SK-N-SH (cell line): ENCODE measurements around the gene MRM1.

Experiments used
- CTCF ChIP-seq: fragments of 200-600 bp; sonication (generic); IDR thresholded peaks from 2 replicates; pipeline ENCODE4 v1.6.1; 2017; ENCODE audit warnings: antibody characterized with exemption, mild to moderate bottlenecking, moderate library complexity
- EP300 ChIP-seq, 2 experiments: IDR thresholded peaks; 2 replicates each; pipeline versions ENCODE4 v1.4.0 to v1.6.1; 2012; ENCODE audit warnings: borderline replicate concordance in 1 of 2, low read depth in 1 of 2, low read length in 1 of 2
- EZH2phosphoT487 ChIP-seq: fragments of 200-600 bp; sonication (generic); IDR thresholded peaks from 2 replicates; pipeline ENCODE4 v1.6.1; 2017; ENCODE audit warnings: low read depth, mixed run types, mild to moderate bottlenecking, antibody characterized with exemption, moderate library complexity, borderline replicate concordance
- FOSL2 ChIP-seq: IDR thresholded peaks from 2 replicates; pipeline ENCODE4 v1.4.0; 2012; ENCODE audit warnings: low read depth, mild to moderate bottlenecking, moderate library complexity, borderline replicate concordance
- FOXJ3 ChIP-seq: sonication (generic); formaldehyde crosslinking; IDR thresholded peaks from 2 replicates; pipeline ENCODE4 v1.5.1; 2020; ENCODE audit warnings: mild to moderate bottlenecking, missing genetic modification reagents
- GABPA ChIP-seq: IDR thresholded peaks from 2 replicates; pipeline ENCODE4 v1.4.0; 2012; ENCODE audit warnings: low read depth, mild to moderate bottlenecking
- MAX ChIP-seq: IDR thresholded peaks from 2 replicates; pipeline ENCODE4 v1.4.0; 2012; ENCODE audit warnings: low read depth
- NFIC ChIP-seq: IDR thresholded peaks from 2 replicates; pipeline ENCODE4 v1.4.0; 2012; ENCODE audit warnings: borderline replicate concordance
- POLR2AphosphoS5 ChIP-seq: IDR thresholded peaks from 2 replicates; pipeline ENCODE4 v1.6.1; 2012; ENCODE audit warnings: low read depth, low read length
- RAD21 ChIP-seq: IDR thresholded peaks from 2 replicates; pipeline ENCODE4 v1.6.1; 2012; ENCODE audit warnings: mild to moderate bottlenecking, low read length
- REST ChIP-seq: IDR thresholded peaks from 2 replicates; pipeline ENCODE4 v1.6.1; 2012; ENCODE audit warnings: mild to moderate bottlenecking, low read depth, low read length, moderate library complexity
- RFX5 ChIP-seq: IDR thresholded peaks from 2 replicates; pipeline ENCODE4 v1.6.1; 2012; ENCODE audit warnings: mild to moderate bottlenecking, improper control_type of control experiment, low read length
- SIN3A ChIP-seq: IDR thresholded peaks from 2 replicates; pipeline ENCODE4 v1.6.1; 2012; ENCODE audit warnings: low read depth, mild to moderate bottlenecking, low read length, moderate library complexity, borderline replicate concordance
- TAF1 ChIP-seq: IDR thresholded peaks from 2 replicates; pipeline ENCODE4 v1.6.1; 2012; ENCODE audit warnings: low read depth, mild to moderate bottlenecking, low read length, moderate library complexity, borderline replicate concordance

DNA sequence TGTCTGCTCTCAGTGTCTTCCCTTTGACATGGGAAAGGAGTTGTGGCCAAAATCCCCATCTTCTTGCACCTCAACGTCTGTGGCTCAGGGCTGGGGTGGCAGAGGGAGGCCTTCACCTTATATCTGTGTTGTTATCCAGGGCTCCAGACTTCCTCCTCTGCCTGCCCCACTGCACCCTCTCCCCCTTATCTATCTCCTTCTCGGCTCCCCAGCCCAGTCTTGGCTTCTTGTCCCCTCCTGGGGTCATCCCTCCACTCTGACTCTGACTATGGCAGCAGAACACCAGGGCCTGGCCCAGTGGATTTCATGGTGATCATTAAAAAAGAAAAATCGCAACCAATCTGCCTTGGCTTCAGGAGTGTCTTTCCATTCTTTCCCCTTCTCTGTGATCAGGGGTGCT is 918 bp upstream of the MRM1 start:
- TF ChIP-seq CTCF (no peak), EZH2phosphoT487 (no peak), FOSL2 (no peak), REST (no peak), TAF1 (no peak), POLR2AphosphoS5 (no peak), EP300 (IDR thresholded peaks at IDR 0.05; ENCODE audit: borderline replicate concordance in 1 of 2, low read depth in 1 of 2, low read length in 1 of 2) (no peak), SIN3A (no peak), RAD21 (no peak), MAX (no peak), FOXJ3 (no peak), RFX5 (no peak), GABPA (no peak), NFIC (no peak)
